Measurements from ENCODE around the gene PAWR.
"Not testable (repeated sequence)": the region's sequence is repeated elsewhere in the genome, so short reads cannot be mapped to it uniquely, and the experiment has no call there.

Gene PAWR

DNA sequence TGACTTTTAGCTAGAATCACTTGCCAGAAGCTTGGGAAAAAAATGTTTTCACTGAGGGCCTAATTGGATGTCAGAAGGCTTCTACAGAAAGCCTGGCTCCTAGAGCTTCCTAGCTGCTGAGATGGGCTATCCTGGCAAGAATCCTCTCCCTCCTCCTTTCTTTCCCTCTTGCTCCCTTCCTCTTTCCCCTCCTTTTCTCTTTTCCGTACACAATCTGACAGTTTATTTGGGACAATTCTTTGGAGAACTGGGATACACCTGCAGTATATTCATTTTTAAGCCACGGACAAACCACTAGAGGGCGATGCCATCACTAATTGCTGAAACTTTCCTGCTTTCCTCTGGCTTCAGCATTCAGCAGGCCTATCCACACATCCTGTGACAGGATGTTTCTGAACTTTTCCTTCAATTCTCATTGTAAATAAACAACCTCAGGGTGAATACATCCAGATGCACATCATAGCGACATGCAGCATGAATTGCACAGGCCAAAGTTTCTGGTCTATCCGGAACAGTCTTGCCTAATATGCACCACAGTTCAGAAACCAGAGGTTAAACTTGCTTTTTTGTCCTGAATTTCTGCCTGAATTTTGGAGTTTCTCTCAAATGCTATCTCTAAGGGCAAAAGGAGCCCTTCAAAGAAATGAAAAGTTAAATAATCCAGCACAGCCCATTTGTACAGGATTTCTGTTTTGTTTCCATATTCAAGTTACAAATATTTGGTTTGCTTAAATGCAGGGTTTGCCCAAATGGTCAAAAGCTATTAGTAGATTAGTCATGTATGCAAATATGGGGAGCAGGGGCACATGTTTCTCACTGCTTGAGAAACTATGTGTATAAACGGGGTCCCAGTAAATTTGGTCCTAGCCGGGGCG is 142.8 kb downstream of the PAWR start:
- DNase-seq = peak; percentile 3 to 37

DNA sequence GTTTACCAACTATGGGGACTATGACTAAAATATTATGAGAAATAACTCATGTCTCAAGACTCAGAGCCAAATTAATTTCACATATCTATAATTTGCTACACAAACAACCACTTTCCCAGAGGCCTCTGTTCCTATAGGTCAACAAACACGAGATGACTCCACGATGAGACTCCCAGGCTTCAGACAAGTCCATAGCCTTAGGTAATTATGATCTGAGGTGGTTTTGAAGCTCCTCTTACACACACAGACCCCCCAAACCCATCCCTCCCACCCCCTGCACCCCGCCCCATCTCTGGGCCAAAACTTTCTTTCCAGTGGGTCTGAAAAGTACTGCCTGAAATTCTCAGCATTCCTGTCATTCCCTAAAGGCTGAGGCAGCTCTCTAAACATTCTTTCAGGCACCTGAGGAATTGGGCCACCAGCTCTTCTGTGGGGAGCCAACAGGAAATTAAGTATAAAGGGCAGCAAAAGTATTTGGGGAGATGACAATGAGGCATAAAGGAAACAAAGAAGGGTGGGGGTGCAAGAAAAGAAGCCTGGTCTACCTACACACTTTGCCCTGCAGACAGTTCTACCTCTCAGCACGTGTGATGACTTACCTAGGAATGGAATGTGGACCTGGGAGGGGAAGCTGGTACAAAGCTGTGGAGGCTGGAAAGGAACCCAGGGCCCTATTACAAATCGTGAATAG is 143.6 kb downstream of the PAWR start:
- DNase-seq = no peak

DNA sequence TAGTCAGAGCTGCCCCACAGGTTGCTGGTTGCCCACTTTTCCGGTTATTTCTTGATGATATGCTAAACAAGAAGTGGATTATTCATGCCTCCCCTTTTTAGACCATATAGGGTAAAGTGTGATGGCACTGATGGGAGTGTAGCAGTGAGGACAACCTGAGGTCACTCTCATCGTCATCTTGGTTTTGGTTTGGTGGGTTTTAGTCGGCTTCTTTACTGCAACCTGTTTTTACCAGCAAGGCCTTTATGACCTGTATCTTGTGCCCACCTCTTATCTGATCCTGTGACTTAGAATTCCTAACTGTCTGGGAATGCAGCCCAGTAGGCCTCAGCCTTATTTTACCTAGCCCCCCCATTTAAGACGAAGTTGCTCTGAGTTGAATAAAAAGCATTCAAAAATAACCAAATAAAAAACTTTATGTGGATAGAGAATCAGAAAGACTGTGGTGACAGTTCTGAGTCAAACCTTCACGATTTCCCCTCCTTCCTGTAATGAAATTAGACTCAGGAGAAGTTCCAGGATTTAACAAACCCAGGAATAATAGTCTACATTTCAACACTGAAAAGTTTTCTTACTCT is 144.2 kb downstream of the PAWR start:
- no peak for DNase-seq

DNA sequence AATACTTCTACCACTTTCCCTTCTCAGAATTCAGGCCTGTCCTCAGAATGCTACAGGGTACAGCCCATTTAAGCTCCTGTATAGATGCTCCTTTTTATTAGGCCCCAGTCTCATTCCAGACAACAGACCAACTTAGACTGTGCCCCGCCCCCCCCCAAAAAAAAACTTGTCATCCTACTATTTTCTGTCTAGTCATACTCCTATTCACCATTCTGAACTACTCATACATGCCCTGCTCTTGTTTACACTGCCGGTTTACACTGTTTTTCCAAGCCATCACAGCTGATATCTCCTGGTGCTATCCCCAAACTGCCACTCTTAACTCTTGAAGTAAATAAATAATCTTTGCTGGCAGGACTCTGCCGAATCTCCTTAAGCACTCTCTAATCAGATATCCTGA is 146.3 kb downstream of the PAWR start:
- DNase-seq = not testable (repeated sequence)

DNA sequence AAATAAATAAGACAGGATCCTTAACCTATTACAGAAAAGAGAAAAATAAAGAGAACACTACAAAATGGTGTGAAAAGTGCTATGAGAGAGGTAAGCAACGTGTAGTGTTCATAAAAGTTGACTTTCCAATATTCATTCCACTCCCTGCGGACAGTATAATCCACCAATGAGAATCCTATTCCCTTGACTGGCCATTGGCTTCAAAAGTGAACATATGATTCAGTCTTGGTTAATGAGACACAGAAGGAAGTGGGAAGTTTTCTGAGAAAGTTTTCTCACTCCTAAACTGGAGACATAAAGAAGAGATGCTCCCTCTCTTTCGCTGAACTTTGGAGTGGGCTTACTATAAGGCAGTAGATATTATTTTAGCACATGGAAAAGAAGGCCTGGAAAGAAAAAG is 153.1 kb downstream of the PAWR start:
- DNase-seq = no peak

DNA sequence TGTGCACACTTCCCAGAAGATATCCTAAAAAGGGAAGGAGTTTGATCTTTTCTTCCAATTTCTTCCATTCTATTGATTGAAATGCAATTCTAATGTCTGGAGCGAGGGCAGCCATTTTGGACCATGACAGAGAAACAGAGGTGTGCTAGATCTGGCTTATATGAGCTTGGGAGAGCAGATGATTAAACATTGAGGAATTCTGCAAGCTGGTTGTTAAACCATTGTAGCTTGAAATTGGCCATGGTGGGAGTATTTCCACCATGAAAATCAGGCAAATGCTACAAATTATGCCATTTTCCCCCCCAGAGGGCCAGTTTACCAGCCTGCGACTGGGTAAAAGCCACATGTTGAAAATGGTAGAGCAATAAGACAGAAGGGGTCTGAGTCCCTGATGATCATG is 155.0 kb downstream of the PAWR start:
- DNase-seq = no peak

Data from hippocampal formation (tissue), 2 donors.